ENCODE results near the gene MBOAT7. TPM values are rescaled to one million over a fixed set of nuclear protein-coding genes. Genes with fewer than 3 reads are reported as not detected.

The MBOAT7 gene
- total RNA-seq = 6.6 and 8.7 TPM in 2 replicates

GRCh38 chr19:54189145-54189734 is at the start of gene MBOAT7:
Gene MBOAT7, minus strand, starts transcription at chr19:54189580. Its CDS starts 1,072 bp downstream, at chr19:54188508.

GRCh38 chr19:54222474-54223276 is 33.3 kb upstream of the MBOAT7 start, which contains the start of gene LILRB3:
Gene LILRB3, minus strand, starts transcription at chr19:54223007. Its CDS starts 31 bp downstream, at chr19:54222976.

DNA sequence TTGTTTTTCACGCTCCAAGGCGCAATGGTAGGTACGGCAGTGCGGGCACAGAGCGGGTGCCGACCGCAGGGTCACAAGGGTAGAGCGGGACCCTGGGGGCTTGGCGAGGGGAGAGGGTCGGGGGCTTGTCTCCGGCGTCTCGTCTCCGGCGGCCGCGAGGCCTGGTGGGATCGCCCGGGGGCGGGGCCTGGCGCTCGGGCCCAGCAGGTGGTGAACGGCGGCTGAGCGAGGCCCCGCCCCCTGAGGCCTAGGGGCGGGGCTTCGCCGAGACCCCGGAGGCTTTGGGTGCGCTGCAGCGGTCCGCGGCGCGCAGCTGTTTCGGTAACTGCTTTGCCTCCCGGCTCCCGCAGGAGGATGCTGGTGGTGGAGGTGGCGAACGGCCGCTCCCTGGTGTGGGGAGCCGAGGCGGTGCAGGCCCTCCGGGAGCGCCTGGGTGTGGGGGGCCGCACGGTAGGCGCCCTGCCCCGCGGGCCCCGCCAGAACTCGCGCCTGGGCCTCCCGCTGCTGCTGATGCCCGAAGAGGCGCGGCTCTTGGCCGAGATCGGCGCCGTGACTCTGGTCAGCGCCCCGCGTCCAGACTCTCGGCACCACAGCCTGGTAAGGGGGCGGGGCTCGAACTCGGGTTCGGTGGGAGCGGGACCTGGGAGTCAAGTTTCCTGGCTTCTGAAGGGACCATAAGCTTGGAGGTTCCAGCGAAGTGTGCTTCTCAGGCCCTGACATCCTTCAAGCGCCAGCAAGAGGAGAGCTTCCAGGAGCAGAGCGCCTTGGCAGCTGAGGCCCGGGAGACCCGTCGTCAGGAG is 1.8 kb upstream of the MBOAT7 start, which contains the start of gene TSEN34:
TSS of gene TSEN34 (plus strand) at position 298 of the 800 bp plus-strand sequence. CDS start at position 355, 57 bp downstream.

DNA sequence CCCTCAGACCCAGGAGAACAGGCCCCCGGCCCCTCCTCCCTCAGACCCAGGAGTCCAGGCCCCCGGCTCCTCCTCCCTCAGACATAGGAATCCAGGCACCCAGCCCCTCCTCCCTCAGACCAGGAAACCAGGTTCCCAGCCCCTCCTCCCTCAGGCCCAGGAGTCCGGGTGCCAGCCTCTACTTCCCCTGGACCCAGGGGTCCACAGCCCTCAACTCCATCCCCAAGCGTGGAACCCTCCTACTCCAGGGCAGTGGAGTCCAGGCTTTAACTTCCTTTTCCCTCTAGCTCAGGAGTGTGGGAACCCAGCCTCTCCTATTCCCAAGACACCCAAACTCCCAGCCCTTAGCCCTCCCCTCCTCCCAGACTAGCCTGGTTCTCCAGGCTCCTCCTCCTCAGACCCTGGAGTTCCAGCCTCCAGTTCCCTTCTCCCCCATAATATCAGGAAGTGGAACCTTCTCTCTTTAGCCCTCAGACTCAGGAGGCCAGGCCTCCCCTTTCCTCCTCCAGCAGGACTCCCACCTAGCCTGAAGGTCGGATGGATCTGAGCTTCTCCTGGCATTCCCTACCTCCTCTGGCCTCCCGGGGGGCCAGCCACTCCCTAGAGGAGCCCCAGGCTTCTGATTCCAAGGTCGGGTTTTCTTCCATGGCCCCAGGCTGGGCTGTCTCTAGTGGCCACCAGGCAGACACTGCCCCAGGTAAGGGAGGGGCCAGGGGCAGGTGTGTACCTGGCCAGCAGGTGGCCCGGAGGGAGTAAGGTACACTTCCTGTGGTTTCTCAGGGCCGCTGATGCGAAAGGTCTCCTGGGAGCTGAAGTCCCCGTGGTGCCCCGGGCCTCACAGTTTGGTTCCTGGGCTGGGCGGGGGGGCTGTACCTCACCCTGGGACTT is 16.7 kb downstream of the MBOAT7 start, which contains the start of gene TMC4:
TSS of gene TMC4 (minus strand) at position 690 of the 888 bp plus-strand sequence. CDS start at position 647, 43 bp downstream.

DNA sequence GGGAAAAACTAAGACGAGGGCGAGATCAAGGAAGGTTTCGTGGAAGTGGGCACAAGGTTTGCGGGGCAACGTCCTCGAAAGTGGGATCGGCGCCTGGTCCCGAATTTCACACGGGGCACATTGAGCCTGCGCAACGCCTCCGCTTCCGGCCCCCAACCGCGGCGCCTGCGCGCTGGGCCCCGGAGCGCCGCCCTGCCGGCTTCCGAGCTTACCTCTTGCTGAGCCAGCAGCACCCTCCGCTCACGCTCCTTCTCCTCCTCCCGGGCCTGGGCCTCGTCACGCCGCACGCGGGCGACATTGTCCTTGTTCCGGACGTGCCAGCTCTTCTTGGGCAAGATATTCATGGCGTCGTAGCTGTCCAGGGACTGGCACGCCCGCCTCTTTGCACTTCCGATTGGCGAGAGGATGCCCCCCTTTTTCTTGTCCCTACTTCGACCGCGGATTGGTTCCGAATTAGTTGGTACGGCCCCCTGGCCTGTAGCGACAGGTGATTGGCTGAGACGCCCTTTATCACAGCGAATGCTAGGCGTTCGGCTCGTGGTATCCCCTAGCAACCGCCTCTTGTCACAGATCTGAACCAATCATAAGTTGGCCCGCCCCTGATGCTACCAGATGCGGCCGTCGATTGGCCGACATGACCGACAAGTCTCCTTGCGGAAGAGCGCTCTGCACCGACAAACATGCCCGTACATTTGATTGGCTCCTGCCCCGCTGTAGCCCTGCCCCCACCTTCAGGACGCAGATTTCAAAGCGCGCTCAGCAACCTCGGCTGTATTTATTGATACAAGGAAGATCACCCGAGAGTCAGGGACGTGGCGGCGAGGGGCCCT is 29.8 kb downstream of the MBOAT7 start, which contains the start of gene LENG1:
TSS of gene LENG1 (minus strand) at position 370 of the 830 bp plus-strand sequence. CDS start at position 344, 26 bp downstream.

DNA sequence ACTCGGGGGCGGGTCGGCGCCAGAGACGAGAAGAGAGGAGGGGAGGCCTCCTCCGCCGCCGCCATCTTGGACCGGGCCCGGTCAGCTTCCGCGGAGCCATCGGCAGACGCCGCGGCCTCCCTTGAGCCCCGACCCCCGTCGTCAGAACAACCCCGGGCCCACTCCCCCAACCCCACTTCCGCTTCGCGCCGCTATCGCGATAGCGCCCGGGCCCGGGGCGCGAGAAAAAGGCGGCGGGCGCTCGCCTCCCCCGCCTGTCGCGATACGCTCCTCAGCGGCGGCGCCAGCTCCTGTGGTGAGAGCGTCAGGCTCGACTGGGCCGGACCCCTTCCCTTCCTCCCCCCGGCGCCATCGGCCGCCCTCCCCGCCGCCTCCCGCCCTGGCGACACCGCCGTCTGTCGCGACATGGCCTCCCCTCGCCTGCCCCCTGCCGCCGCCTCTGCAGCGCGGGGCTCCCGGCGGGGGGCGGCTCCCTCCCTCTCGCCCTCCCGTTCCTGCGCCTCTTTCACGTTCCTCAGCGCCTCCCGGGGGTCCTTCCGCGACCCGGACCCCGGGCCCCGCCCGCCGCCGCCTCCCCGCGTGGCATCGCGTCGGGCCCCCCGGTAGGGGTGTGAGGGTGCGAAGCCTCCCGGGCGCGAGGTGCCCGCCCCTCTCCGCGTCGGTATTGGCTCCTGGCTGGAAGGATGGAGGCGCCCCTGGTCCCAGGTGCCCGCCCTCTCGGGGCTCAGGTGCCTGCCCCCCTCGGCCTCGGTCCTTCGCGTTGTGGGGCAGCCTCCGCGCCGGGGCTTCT is 51.5 kb downstream of the MBOAT7 start, which contains the start of gene CNOT3:
TSS of gene CNOT3 (plus strand) at position 64 of the 790 bp plus-strand sequence. CDS start 5,217 bp downstream, outside the sequence.

Other genes with a start within 250 kb of the MBOAT7 start
- gene CACNG8, start 226.6 kb downstream of the MBOAT7 start, total RNA-seq = under 0.01 and 0.17 TPM in 2 replicates
- gene CACNG6, start 197.9 kb downstream of the MBOAT7 start, total RNA-seq = 0.54 and 0.69 TPM in 2 replicates
- not detected in 2 replicates for gene VSTM1, start 125.7 kb downstream of the MBOAT7 start, total RNA-seq
- gene TARM1, start 108.2 kb downstream of the MBOAT7 start, total RNA-seq = not detected in 2 replicates
- not detected in 2 replicates for gene OSCAR, start 88.8 kb downstream of the MBOAT7 start, total RNA-seq
- 14.5 and 18.1 TPM in 2 replicates for gene NDUFA3, start 86.7 kb downstream of the MBOAT7 start, total RNA-seq
- 18.8 and 21.1 TPM in 2 replicates for gene TFPT, start 73.9 kb downstream of the MBOAT7 start, total RNA-seq
- 48.8 and 54.8 TPM in 2 replicates for gene PRPF31, start 73.8 kb downstream of the MBOAT7 start, total RNA-seq
- 5.7 and 9.2 TPM in 2 replicates for gene CNOT3, start 51.8 kb downstream of the MBOAT7 start, total RNA-seq
- gene LENG1, start 29.9 kb downstream of the MBOAT7 start, total RNA-seq = 4.9 and 5.7 TPM in 2 replicates
- 0.34 and 0.54 TPM in 2 replicates for gene TMC4, start 16.4 kb downstream of the MBOAT7 start, total RNA-seq
- 40.1 and 41.5 TPM in 2 replicates for gene TSEN34, start 1.7 kb upstream of the MBOAT7 start, total RNA-seq
- gene RPS9, start 11.3 kb upstream of the MBOAT7 start, total RNA-seq = 3,120 and 3,598 TPM in 2 replicates
- gene LILRB3, start 33.4 kb upstream of the MBOAT7 start, total RNA-seq = not detected in 2 replicates
- not detected in 2 replicates for gene LILRA6, start 53.2 kb upstream of the MBOAT7 start, total RNA-seq
- not detected in 2 replicates for gene LILRB5, start 67.7 kb upstream of the MBOAT7 start, total RNA-seq
- gene LILRB2, start 91.5 kb upstream of the MBOAT7 start, total RNA-seq = not detected in 2 replicates
- not detected in 2 replicates for gene LILRA5, start 123.6 kb upstream of the MBOAT7 start, total RNA-seq
- gene LILRA4, start 149.6 kb upstream of the MBOAT7 start, total RNA-seq = not detected in 2 replicates
- not detected in 2 replicates for gene LAIR1, start 175.4 kb upstream of the MBOAT7 start, total RNA-seq
- not detected in 2 replicates for gene TTYH1, start 225.9 kb upstream of the MBOAT7 start, total RNA-seq

All from dermis lymphatic vessel endothelial cell (primary cell).